ENCODE results near the gene AEN.
"Not testable (repeated sequence)": the region's sequence is repeated elsewhere in the genome, so short reads cannot be mapped to it uniquely, and the experiment has no call there.

Gene AEN

DNA sequence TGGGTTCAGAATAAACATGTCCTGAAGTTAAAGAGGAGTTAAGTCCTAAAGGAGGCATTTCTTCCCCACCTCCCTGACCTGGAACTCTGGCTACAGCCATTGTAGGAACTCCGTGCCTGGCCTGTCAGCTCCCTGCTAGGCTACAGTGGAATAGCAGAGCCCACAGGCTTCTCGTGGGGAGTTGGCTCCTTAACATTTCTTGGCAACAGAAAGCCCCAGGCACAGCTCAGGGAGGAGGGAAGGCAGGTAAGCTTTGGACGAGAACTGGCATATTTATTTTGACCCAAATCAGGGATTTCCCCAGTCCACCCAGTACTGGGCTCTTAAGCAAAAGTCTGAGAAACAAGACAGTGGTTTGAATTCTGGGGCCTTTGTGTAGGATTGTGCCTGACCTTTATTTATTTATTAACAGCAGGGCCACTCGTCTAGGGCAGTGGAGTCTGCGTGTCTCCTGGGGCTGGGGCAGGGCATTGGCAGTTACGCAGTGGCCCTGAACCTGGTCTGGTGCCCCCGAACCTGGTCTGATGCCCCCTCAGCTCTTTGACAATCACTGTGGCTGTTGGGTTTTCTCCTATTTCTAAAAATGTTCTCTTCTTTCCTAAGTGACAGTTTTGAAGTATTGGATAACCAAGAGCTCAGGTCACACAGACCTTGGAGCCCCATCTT, 9.8 kb downstream of the AEN start:
- DNase-seq (ENCODE audit: low read depth), result no peak

DNA sequence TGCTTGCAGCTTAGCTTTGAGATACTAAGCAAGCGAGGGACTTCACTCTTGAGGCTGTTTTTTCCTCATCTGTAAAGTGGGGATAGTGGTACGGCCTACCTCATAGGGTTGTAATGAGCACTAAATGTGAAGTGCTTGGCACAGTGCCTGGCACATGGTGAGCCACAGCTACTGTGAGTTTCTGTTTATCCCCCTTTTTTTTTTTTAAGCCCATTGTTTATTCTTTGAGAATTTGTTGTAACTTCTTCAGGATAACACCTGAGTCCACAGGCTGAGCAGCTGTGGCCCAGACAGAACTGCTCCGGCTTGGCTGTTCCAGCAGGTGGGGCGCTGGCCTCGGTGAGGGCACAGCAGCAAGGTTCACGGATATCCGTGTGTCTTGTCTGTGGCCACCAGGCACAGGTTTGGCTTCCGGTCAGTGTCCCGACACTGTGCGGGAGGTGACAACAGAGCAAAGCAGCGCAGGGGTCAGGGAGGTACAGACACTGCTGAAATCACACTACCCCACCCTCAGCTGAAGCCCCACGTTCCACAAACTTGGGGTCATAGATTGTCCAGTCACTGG, 10.4 kb downstream of the AEN start:
- DNase-seq (ENCODE audit: low read depth), result no peak

GRCh38 chr15:88632797-88633196, 11.7 kb downstream of the AEN start:
- not testable (repeated sequence) for DNase-seq (ENCODE audit: low read depth)

GRCh38 chr15:88634449-88634848, 13.3 kb downstream of the AEN start:
- no peak for DNase-seq (ENCODE audit: low read depth)

DNA sequence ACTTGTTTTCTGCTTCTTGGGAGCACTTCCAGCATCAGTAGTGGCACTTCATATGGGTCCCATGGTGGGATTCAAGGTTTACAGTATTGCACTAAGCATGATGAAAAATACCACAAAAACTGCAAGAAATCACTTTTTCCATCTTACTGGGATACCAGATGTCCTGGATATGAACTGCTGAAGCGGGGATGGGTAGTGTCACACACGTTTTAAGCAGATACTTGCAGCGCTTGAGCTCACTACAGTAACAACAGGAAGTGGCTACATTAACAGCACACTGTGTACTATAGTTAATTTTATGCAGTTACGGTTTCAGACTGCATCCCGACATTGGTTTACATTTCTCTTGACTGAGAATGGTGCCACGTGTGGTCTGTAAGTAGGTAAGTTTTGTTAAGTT, 14.2 kb downstream of the AEN start:
- DNase-seq (ENCODE audit: low read depth), result no peak

DNA sequence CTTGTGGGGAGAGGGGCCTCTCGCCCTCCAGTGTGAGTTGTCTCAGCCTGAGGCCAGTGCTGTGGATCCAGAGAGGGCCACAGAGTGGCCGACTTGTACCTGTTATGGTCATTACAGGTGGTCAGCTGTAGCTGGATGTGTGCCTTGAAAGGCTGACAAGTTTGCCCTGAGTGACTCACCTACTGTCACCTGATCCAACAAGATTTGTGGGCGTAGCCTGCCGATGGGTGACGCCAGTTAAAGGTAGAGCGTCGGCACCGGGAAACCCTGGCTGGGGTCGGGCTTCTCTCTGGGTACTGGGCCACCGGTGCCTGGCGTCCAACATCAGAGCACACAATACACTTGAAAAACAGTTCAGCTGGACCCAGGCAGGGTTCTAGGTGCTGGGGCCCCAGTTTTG, 14.9 kb downstream of the AEN start:
- no peak for DNase-seq (ENCODE audit: low read depth)

GRCh38 chr15:88636654-88637053, 15.5 kb downstream of the AEN start:
- DNase-seq (ENCODE audit: low read depth), result no peak

DNA sequence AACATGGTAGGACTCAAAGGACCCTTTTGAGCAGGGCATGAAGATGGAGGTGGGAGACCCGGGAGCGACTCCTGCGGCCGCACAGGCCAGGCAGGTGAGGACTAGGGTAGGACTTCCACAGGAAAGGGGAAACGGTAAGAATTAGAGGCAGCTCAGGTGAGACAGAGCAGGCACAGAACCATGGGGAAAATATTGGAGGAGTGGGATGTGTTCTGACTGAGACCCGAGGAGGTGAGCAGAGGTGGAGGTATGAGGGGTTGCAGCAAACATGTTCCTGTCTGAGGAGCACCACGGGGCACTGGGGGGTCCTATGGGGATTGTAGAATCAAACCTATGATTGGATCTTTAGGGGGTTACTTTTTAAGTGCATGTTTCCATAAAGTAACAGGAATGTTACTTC, 16.3 kb downstream of the AEN start:
- DNase-seq (ENCODE audit: low read depth), result no peak

DNA sequence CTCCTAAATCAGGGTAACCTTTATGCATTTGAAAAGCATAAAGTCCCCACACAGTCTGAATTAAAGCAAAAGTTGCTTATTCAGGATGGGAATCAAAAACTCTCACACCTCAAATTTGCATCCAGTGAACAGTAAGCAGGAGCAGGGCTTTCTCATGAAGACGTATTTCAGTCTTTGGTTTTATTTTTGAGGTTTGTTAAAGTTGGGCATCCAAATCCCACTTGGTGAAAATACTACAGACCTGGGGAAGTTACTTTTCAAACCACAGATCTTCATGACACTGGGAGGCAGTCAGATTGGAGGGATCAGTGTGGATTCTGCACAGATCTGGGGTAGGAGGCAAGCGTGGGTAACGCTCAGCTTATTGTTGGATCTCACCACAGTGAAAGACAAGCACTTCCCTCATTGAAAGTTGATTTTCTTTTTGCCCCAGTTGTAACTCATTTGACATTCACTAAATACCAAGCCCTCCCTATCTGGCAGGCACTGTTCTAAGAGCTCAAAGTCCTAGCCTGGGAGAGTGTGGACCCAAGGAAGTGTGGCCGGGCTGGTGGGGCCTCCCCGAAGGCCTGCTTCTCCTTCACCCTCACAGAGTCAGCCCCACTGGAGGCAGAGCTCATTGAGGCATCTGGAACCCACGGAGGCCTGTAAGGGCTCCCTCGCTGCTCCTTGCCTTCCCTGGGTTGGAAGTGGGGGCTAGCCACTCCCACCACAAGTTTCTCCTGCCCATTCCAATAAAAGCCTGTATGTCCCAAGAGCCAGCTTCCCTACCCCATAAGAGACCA, 16.9 kb downstream of the AEN start:
- no peak for DNase-seq (ENCODE audit: low read depth)

GRCh38 chr15:88638626-88639372, 17.7 kb downstream of the AEN start, which contains the start of gene ISG20:
ISG20 (plus strand) TSS chr15:88639016; CDS start chr15:88639367, 351 bp downstream.
- DNase-seq (ENCODE audit: low read depth), result peak; percentile 71

GRCh38 chr15:88641959-88642452, 20.9 kb downstream of the AEN start:
- no peak for DNase-seq (ENCODE audit: low read depth)

- not testable (repeated sequence) for DNase-seq (ENCODE audit: low read depth)
These were observed 21.4 kb downstream of the AEN start for GRCh38 chr15:88642514-88642913.

GRCh38 chr15:88644741-88645140, 23.6 kb downstream of the AEN start:
- no peak for DNase-seq (ENCODE audit: low read depth)

DNA sequence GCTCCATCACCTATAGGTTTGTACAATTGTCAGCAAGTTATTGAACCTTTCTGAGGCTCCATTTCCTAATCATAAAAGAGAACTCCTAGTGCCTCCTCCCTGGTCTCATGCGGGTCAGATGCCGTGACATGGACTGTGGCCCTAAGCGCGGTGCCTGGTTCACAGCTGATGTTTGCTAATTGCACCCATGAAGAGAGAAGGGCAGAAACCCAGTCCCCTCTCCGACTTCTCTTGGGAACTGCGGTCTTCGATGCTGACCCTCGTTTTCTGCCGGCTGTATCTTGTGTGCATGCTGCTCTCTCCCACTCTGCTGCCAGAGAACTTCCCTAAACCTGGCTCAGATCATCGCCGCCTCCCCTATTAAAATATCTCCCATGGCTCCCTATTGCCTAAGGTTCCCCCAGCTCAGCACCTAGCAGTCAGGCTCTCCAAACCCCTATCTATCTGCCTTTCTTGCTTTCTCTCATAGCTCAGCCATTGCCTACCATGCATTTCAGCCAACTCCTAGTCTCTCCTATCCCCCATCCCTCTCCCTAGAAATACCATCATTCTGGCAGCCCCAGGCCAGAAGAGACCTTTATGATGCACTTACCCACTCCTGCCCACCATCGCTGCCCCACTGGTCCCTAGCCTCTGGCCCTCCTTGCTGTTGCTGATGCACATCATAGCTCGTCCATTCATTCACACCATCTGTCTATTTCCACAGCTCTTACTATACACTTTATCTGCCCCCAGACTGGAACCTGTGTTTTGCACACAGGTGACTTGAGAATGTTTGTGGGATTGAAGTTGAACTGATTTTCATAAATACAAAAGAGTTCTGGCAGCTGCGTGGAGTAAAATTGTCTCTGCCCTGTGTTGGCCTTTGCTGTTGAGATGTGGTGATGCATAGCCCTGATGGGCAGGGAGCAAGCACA, 24.3 kb downstream of the AEN start:
- no peak for DNase-seq (ENCODE audit: low read depth)

DNA sequence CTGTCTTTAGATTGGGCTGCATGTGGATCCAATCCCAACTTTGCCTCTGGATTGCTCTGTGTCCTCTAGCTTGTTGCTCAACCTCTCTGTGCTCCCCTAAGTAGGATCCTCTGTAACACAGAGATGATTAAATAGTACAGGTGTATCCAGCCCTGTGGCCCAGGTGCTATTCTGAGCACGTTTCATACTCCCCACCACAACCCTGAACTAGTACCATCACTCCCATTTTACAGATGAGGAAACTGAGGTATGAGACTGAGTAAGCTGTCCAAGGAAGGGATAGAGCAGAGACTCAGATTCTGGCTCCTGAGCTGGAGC, 24.9 kb downstream of the AEN start:
- no peak for DNase-seq (ENCODE audit: low read depth)

DNA sequence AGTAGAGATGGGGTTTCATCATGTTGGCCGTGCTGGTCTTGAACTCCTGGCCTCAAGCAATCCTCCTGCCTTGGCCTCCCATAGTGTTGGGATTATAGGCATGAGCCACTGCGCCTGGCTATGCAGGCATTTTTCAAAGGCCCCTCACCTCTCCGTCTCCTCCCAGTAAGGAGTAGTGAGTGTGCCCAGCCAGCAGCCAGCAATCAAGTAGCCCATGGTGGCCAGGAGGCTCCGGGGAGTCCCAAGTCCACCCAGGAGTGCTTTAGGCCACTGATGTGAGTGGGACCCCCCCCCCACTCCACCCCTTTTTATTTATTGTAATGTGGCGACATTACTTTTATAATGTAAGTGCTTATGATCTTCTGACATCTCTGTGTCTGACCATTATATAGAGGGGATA, 25.8 kb downstream of the AEN start:
- no peak for DNase-seq (ENCODE audit: low read depth)

DNA sequence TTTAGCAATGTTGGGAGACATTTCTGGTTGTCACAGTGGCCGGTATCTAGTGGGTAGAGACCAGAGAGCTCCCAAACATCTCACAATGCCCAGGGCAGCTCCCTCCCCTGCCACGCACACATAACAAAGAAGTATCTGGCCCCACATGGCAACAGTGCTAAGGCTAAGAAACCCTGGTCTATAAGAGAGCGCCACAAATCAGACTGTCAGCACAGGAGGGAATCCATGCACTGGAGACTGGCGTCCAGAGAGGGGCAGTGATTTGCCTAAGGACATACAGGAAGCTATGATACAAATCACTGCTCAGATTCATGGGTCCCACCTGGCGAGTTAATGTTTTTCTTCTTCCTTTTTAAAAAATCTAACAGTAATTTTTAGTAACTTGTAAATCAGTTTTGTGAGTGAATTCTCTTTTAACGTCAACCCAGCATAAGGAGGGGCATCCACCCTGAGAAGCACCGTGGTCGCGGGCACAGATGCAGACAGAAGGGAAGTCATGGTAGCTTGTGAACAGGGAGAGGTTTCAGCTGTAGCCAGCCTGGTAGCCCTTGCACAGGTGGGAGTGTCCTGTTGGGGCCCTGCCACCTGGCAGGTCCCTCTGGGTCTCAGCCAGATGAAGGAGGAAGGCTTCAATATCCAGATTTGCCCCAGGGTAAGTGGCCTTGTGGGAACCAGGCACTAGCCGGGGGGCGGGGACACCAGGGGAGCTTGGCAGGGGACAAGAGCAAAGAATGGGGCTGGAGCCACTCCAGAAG, 26.4 kb downstream of the AEN start:
- no peak for DNase-seq (ENCODE audit: low read depth)

GRCh38 chr15:88648357-88649214, 27.4 kb downstream of the AEN start:
- DNase-seq (ENCODE audit: low read depth), result no peak

- no peak for DNase-seq (ENCODE audit: low read depth)
These were observed 28.2 kb downstream of the AEN start for GRCh38 chr15:88649286-88649733.
